HG02642 (cell line): ENCODE data around the gene NELL1.

ENCODE experiments used
- ATAC-seq: cut with Tn5 transposase; IDR thresholded peaks from one replicate; pipeline ENCODE4 v1.9.1; 2021; ENCODE audit warnings: mild to moderate bottlenecking; ENCODE audit not compliant: unreplicated experiment, poor library complexity

Gene NELL1

DNA sequence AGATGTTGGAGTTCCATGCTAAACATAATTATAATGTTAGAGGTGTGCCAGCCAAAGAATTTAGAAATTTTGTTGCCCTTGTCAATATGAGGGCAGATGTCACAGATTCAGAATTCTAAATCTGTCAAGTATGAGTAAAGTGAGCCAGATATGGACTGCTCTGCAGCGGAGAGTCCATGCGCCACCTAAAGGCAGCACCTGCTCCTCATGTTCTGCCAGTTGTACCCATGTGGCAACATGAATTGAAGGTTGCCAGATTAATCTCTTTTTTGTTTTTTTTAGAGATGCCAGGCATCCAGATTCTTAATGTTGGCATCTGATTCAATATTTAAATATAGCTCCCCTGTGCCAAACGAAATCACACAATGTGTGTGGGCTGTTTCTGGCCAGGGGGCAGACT, 844.9 kb downstream of the NELL1 start:
- ATAC-seq = no peak

DNA sequence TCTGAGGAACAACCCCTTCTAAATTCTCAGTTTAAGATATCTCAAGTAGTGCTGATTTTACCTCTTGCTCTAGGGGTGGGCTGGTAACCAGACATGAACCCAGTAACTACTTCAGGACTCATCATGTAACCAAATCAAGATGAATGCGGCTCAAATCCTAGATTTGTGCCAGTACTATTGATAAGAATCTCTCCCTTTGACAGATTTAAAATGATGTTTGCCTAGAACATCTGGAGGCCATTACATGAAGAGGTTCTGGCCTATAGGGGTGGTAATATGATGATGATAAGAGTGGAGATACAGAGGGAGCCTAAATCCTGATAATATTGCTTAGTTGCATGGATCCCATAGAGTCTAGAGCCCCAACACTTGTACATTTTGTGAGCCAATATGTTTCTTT, 850.9 kb downstream of the NELL1 start:
- no peak for ATAC-seq

GRCh38 chr11:21529187-21529586, 859.8 kb downstream of the NELL1 start:
- no peak for ATAC-seq

DNA sequence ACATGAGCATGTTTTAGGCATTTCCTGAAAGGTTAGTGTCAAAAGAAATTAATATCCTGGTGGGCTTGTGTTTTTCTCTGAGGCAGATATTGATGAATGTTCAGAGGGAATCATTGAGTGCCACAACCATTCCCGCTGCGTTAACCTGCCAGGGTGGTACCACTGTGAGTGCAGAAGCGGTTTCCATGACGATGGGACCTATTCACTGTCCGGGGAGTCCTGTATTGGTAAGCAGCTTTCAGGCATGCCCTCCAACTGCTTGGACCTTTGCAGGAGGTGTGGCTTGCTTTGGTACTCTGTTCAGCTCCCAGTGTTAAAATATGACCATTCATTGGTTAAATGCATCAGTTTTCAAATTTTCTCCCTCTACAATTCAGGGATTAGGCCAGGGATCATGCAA, 864.9 kb downstream of the NELL1 start:
- ATAC-seq = no peak

- no peak for ATAC-seq
These were observed 868.6 kb downstream of the NELL1 start for GRCh38 chr11:21537980-21538379.

DNA sequence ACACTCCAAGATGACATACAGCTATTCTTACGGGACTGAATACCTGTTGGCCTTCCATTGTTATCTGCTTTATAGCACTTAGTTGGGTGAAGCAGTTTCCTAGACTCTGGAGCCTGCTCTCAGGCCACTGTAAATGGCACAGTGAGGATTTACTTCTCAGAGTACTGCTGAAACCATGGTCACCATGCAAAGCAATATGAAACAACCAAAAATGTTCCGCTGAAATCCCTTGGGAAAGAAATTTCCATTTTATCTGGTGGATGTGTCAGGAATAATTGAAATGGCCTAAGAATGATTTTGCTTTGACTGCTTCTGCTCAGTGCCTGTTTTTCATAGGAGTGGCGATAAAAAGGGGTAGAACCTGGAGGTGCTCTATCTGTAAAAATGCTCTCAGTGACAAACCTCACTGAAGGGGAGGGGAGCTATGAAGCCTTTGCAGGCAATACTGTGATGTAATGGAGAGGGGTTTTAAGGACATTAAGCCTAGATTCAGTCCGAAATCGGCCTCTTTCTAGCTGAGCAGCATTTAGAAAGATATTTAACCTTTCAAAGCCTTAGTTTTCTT, 871.9 kb downstream of the NELL1 start:
- ATAC-seq = no peak

DNA sequence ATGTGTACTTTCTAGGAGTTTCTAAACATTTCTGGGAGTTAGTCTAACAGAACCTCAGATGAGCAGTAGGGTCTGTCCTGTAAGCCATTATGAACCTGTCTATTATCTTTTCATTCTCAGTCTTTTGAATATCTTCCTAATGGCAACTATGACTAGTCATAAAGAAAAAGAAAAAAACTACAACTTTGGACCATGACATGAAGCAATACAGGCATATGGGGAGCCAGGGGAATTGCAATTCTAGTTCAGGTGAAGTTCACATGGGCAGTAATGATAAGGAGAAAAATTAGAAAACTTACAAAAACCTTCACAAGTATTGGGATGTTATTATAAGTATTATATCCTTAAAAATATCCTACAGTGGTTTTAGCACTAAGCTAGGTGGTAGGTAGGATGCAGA, 874.5 kb downstream of the NELL1 start:
- ATAC-seq = no peak

DNA sequence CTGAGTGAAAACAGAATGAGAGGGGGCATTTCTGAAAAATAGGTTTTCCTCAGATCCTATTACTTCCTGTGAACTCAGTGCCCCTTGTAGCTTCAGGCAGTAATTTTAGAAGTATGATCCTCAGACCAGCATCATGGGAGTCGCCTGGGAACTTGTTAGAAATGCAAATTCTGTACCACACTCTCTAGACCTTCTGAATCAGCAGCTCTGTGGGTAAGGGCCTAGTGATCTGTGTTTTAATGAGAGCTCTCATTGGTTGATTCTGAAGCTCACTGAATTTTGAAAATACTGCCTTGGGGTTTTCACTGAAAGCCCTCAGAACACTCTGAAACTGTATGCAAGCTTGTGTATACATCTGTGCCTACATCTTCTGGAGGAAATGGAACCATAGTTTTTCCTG, 876.3 kb downstream of the NELL1 start:
- no peak for ATAC-seq

DNA sequence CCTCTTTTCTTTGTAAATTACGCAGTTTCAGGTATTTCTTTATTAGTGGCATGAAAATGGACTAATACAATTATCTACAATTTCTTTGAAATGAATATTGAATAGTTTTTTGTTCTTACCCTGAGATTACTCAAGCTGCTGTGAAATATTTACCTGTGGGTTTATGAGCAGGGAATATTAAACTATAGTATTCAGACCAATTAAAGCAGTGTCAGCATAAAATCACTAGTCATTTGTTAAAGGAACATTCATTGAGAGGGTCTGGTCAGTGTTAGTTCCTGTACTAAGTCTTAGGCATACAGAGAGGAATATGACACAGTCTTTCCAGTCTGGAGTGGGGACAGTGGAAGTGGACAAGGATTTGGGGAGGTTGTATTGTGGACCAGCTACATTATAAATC, 877.3 kb downstream of the NELL1 start:
- ATAC-seq = no peak

DNA sequence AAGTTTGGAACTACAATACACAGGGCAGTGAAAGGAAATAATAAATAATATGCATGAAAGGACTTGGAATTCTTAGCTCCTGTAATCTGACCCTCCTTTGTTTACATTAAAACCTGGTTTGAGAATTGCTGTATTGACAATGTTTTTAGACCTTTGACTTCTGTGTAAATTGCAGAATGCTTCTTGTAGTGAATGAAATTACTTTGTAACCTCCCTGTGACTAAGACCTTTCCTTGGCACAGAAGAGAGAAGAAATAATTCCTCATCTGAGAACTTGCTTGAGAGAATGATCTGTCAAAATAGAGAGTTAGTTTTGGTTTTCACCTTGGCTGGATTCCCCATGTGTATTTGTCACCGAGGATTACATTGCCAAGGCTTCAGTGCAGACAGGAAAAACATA, 883.5 kb downstream of the NELL1 start:
- no peak for ATAC-seq

DNA sequence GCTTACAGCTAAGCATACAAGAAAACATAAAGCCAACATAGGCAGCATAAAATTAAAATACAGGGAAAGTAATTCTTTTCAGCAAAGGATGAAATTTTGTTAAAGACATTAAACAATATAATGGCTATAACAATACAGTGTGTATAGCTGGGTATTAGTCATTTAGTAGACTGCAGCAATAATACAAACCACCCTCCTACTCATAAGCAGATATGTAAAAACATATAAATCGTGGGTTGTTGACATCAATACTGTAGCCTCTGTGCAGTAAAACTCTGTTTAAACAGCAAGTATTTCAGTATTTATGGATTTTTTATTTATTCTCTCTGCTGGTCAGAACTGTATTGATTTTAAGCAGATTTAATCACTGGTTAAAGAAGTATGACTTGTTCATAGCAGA, 884.4 kb downstream of the NELL1 start:
- no peak for ATAC-seq

GRCh38 chr11:21554284-21554683, 884.9 kb downstream of the NELL1 start:
- no peak for ATAC-seq

DNA sequence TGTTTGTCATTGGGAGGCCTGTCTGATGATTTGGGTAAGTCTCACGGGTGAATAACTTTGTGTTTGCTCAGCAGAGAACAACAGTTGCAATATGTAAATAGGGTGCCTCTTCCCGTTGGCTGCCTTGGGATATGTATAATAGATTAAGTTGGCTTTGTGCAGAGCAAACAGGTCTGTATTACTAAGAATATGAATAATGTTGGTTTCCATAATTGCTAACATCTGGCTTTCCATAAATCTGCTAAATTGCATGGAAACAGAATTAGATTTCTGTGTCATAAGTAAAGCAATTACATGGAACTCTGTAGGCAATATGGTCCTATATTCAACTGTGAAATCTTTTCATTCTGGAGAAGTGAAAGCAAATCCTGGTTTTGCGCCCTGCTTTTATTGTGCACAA, 887.5 kb downstream of the NELL1 start:
- ATAC-seq = no peak

DNA sequence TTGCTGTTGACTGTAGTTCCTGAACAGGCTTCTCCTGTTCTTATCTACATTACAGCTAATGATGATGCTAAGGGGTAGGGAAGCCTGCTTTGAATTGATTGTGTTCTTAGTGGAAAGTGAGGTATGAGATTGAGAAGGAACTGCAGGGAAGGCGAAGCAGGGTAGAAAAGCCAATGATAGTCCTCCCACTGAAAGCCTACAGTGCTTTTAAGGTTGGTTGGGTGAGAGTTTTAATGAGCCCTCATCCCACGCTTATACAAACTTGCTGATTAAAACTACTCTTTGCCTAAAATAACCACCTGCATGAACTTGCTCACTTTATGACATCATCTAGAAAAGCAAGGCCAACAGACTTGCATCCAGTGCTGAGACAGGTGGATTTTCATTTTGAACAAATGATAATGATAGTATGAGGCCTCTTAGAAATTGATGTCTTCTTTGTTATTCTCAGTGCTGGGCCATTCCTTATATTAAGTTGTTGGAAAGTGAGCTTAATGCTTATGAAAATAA, 891.1 kb downstream of the NELL1 start:
- ATAC-seq = no peak

DNA sequence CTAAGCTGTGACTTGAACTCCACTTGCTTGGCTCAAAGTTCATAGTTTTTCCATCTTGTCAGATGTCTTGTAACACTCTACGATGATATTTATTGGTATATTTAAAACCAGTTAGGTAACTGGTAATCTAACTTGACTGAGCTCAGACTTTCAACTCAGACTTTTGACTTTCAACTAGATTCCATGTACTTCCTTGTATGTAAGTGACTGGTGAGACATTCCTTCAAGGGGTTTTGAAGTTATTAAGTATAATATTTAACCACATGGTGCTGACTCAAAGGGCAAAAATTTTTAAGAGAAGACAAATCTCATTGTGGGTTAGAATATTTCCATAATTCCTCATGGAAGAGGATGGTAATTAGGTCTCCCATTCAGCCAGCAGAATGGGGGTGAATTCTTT, 892.2 kb downstream of the NELL1 start:
- no peak for ATAC-seq

DNA sequence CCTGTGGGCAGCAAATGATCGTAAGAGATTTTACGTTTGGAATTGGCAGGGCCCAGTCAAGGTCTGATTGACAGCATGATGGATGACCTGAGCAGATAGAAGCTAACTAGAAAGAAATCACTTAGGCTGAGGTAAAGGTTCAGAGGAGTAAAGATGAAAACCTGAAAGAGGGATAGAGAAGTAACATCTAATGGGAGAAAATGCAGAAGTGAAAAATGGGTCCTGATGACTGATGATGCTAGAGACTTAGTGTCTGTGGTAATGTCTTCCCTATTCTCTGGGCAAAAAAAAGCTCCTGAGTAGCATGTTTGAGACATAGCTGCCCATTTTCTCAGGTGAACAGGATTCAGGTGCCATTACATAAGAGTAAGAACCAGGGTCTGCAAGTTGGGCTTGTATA, 894.7 kb downstream of the NELL1 start:
- no peak for ATAC-seq

- ATAC-seq = no peak
These were observed 895.7 kb downstream of the NELL1 start for GRCh38 chr11:21564833-21565682.

GRCh38 chr11:21566521-21567117, 897.2 kb downstream of the NELL1 start:
- no peak for ATAC-seq

GRCh38 chr11:21567645-21568290, 898.4 kb downstream of the NELL1 start:
- no peak for ATAC-seq

- no peak for ATAC-seq
These were observed 902.8 kb downstream of the NELL1 start for GRCh38 chr11:21572210-21572609.

GRCh38 chr11:21582791-21583190, 913.4 kb downstream of the NELL1 start:
- no peak for ATAC-seq
